Esophagus squamous epithelium (tissue), 5 donors: ENCODE results near the gene RHOC. TPM values are rescaled to one million over a fixed set of nuclear protein-coding genes. Genes with fewer than 3 reads are reported as not detected.

Experiments
- DNase-seq: peaks from one replicate; lab custom pipeline; 2025; lab: John Stamatoyannopoulos, UW
- H3K27ac ChIP-seq, 4 donors: fragments of 200-600 bp; sonication (generic); one replicate each; pipeline ENCODE4 v1.5.1; 2016 to 2019; ENCODE audit warnings: mild to moderate bottlenecking in 1 of 4
- H3K27me3 ChIP-seq, 4 donors: fragments of 200-600 bp; sonication (generic); 1 replicate in 3 of 4; 2 replicates in 1 of 4; pipeline versions ENCODE4 v1.5.1 to v1.6.0; 2017 to 2021; ENCODE audit warnings: antibody characterized with exemption in 1 of 4
- H3K36me3 ChIP-seq, 3 donors: fragments of 200-600 bp; sonication (generic); one replicate each; pipeline ENCODE4 v1.5.1; 2016 to 2019
- H3K4me1 ChIP-seq, 3 donors: fragments of 200-600 bp; sonication (generic); one replicate each; pipeline ENCODE4 v1.5.1; 2017 to 2019
- H3K4me3 ChIP-seq, 4 donors: fragments of 200-600 bp; sonication (generic); 1 replicate in 3 of 4; 2 replicates in 1 of 4; pipeline ENCODE4 v1.5.1; 2016 to 2019; ENCODE audit warnings: mild to moderate bottlenecking in 2 of 4, moderate library complexity in 1 of 4
- H3K9me3 ChIP-seq, 3 donors: fragments of 200-600 bp; sonication (generic); one replicate each; pipeline ENCODE4 v1.5.1; 2016 to 2019
- POLR2A ChIP-seq, 4 donors: fragments of 450-650 bp; IDR thresholded peaks; one replicate each; pipeline ENCODE4 v1.6.1; 2017; ENCODE audit warnings: antibody characterized with exemption in 4 of 4, mild to moderate bottlenecking in 4 of 4, moderate library complexity in 3 of 4
- WGBS, 2 donors: methylation state at CpG; one replicate each; pipeline ENCODE4 v1.1.5; 2018; 5-methylcytosine and 5-hydroxymethylcytosine counted together
- intact Hi-C: fragments of 100-400 bp; cut with DNase I; formaldehyde crosslinking; loops from one replicate; pipeline ENCODE4 v1.15.0; 2022
- total RNA-seq, 4 donors: library from RNA; depleted of rRNA; stranded (reverse); fragments of >200 nt; gene quantifications; one replicate each; pipeline ENCODE4 v1.1.0, GENCODE V29; 2016
- TF ChIP-seq, protein P1 (sequence below), 6 experiments: fragments of 450-650 bp in 4 of 6; fragments of 200-600 bp in 2 of 6; sonication (generic) in 2 of 6; IDR thresholded peaks; one replicate each; pipeline ENCODE4 v1.5.1; 2016 to 2019; ENCODE audit warnings: antibody characterized with exemption in 6 of 6, mild to moderate bottlenecking in 4 of 6, moderate library complexity in 4 of 6
- donor health status: DM: yes; HTN: yes; CAD: no.

RHOC gene
- total RNA-seq, 4 donors from 2014 or later: 49.9 to 108 (median 78.0) TPM

DNA sequence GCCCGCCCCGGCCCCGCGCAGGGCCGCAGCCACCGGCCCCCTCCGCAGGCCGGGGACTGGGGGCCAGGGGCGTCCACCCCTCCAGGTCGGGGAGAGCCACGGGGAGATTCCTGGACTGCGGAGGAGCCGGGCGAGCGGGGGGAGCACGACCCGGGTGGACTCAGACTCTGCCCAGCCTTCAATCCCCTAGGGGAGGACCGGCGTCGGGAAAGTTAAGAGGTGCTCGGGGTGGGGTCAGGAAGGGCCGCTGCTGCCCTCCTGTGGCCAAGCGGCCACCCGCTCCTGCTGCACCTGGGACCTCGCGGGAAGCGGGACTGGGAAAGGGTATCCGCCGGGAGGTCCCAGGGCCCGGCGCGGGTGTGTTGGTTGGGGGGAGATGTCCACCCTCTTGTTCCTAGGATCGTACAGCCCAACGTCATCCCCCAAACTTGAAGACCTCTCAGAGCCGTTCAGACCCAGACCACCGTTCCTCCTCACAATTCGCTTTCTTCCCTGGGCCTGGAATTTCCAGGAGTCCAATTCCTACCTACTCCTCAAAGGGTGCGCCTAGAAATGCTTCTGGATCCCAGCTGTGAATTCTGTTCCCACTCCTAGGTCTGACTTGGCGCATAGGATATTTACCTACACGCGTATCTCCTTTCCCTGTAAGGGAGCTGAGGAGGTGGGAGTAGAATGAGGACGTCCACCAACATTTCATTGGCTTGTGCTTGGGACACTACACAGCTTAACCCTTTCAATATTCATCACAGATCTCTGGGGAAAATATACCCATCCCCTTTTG, 484 bp upstream of the RHOC start:
- Histone ChIP-seq H3K4me3 (peak overlapping the region; percentile 76 to 88 (median 78)), H3K4me1 (peaks cover 21 to 54% (median 34%) of the 10 kb centered on the region in 3 donors), H3K27ac (peak overlapping the region; percentile 93 to 96 (median 95)), H3K36me3 (peaks cover 0 to 36% (median 0%) of the 10 kb centered on the region in 3 donors), H3K27me3 (no peaks in the 10 kb centered on the region), H3K9me3 (no peaks in the 10 kb centered on the region)
- DNase-seq: peak; percentile 18
- TF ChIP-seq, protein P1, sequence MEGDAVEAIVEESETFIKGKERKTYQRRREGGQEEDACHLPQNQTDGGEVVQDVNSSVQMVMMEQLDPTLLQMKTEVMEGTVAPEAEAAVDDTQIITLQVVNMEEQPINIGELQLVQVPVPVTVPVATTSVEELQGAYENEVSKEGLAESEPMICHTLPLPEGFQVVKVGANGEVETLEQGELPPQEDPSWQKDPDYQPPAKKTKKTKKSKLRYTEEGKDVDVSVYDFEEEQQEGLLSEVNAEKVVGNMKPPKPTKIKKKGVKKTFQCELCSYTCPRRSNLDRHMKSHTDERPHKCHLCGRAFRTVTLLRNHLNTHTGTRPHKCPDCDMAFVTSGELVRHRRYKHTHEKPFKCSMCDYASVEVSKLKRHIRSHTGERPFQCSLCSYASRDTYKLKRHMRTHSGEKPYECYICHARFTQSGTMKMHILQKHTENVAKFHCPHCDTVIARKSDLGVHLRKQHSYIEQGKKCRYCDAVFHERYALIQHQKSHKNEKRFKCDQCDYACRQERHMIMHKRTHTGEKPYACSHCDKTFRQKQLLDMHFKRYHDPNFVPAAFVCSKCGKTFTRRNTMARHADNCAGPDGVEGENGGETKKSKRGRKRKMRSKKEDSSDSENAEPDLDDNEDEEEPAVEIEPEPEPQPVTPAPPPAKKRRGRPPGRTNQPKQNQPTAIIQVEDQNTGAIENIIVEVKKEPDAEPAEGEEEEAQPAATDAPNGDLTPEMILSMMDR (IDR thresholded peaks at IDR 0.05): peak; percentile 79 to 97 (median 90)
- no peak for TF ChIP-seq POLR2A (IDR thresholded peaks at IDR 0.05)
- whole genome bisulfite sequencing, 2 donors: 11 to 34% methylated on average over 9 to 21 of the region's 42 CpGs
- intact Hi-C loops: loop anchor here (2.0 to 10.0 kb wide), 3 partner anchors 89 to 315 kb away; partner anchors contain the start of genes CAPZA1, ST7L and WNT2B

GRCh38 chr1:112704934-112705627, 1.8 kb downstream of the RHOC start:
- peaks cover 0 to 37% (median 0%) of the 10 kb centered on the region in 3 donors for H3K36me3 ChIP-seq
- WGBS, 2 donors: 0% methylated on average over 7 to 10 of the region's 13 CpGs
- DNase-seq: no peak
- TF ChIP-seq, protein P1 (IDR thresholded peaks at IDR 0.05): no peak
- peak in 3 of 4 donors; percentile 29 to 64 (median 31) for TF ChIP-seq POLR2A (IDR thresholded peaks at IDR 0.05)
- H3K27ac ChIP-seq: peak overlapping the region; percentile 93 to 96 (median 95)
- peak overlapping the region; percentile 18 to 79 (median 76) for H3K4me3 ChIP-seq
- no peaks in the 10 kb centered on the region for H3K27me3 ChIP-seq
- H3K4me1 ChIP-seq: peaks cover 35 to 77% (median 57%) of the 10 kb centered on the region in 3 donors
- intact Hi-C loops: loop anchor here (5.0 to 10.0 kb wide), 2 partner anchors 200 to 313 kb away; partner anchors contain the start of gene WNT2B
- H3K9me3 ChIP-seq: no peaks in the 10 kb centered on the region

DNA sequence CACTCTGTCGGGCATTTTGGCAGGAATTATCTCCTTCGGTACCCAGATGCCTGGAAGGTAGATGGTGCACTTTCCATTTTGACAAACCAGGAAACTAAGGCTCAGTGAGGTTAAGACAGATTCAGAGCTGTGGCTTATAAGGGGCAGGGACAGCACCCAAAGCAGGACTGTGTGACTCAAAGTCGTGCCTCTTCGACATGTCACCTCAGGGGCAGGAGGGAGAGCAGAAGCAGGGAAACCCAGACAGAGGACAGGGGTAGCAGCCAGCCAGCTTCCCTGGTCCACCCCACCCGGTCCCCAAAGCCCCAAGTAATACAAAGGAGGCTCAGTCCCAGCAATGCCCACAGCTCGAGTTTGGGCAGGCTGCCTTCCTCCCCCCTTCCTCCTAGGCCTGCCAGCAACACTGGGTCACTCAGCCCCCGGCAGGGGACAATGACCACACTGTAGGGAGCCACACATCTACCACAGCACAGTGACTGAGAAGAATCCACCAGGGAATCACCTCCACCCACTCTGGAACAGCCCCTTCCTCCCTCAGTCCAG, 2.5 kb downstream of the RHOC start:
- Histone ChIP-seq H3K27ac (peak overlapping the region; percentile 93 to 96 (median 95)), H3K36me3 (peaks cover 0 to 39% (median 0%) of the 10 kb centered on the region in 3 donors), H3K4me1 (peaks cover 40 to 83% (median 63%) of the 10 kb centered on the region in 3 donors), H3K27me3 (no peaks in the 10 kb centered on the region), H3K4me3 (peak overlapping the region in 3 of 4 donors; percentile 76 to 79 (median 77)), H3K9me3 (no peaks in the 10 kb centered on the region)
- no peak for DNase-seq
- 7 to 40% methylated on average over 3 of the region's 7 CpGs for WGBS, 2 donors
- TF ChIP-seq POLR2A (IDR thresholded peaks at IDR 0.05): no peak
- TF ChIP-seq, protein P1 (IDR thresholded peaks at IDR 0.05): no peak
- intact Hi-C loops: loop anchor here (10.0 kb wide), 1 partner anchor 200 kb away; the partner anchor contains the start of gene WNT2B

DNA sequence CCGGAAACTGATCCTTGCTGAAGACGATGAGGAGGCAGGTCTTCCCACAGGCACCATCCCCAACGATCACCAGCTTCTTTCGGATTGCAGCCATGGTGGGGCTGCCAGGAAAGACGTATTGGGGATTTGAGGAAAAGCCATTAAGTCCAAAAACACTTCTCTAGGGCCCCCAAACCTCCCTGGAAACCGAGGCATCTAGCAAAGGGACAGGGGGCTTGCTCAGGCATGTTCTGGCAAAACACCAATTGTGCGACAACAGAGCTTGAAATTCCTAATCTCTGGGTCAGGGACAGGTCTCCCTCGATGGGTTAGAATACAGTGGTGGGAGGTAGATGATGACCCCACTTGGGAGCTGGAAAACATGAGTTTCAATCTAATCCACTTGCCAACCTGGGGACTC, 3.2 kb downstream of the RHOC start:
- peaks cover 0 to 45% (median under 1%) of the 10 kb centered on the region in 3 donors for H3K36me3 ChIP-seq
- DNase-seq: no peak
- no peaks in the 10 kb centered on the region for H3K27me3 ChIP-seq
- TF ChIP-seq, protein P1 (IDR thresholded peaks at IDR 0.05): no peak
- no peak for TF ChIP-seq POLR2A (IDR thresholded peaks at IDR 0.05)
- WGBS, 2 donors: 53 to 72% methylated on average over 5 to 6 of the region's 8 CpGs
- no peak overlapping the region for H3K4me3 ChIP-seq
- intact Hi-C loops: loop anchor here (10.0 kb wide), 1 partner anchor 199 kb away; the partner anchor contains the start of gene WNT2B
- H3K9me3 ChIP-seq: no peaks in the 10 kb centered on the region
- peaks cover 40 to 91% (median 66%) of the 10 kb centered on the region in 3 donors for H3K4me1 ChIP-seq
- peak overlapping the region in 3 of 4 donors; percentile 95 to 96 (median 95) for H3K27ac ChIP-seq
